PC-9 (cell line): ENCODE data around the gene DZIP3. TPM values are rescaled to one million over a fixed set of nuclear protein-coding genes. Genes with fewer than 3 reads are reported as not detected.

Experiments
- BruUV-seq: library from RNA; stranded (reverse); fragments of 400-500 nt; replicated peaks from 2 replicates; lab custom pipeline; 2021; lab: Mats Ljungman, UMichigan
- CTCF ChIA-PET: fragments of 300-600 bp; sonication (Branson Sonifier 250); formaldehyde crosslinking; loops from one replicate; lab custom pipeline; 2022; ENCODE audit warnings: antibody characterized with exemption; lab: Charles Lee
- POLR2A ChIA-PET: fragments of 300-600 bp; sonication (Branson Sonifier 250); formaldehyde crosslinking; loops from one replicate; lab custom pipeline; 2022; ENCODE audit warnings: antibody characterized with exemption; ENCODE audit not compliant: unreplicated experiment; lab: Charles Lee
- DNase-seq, 2 experiments: peaks; one replicate each; pipeline versions ENCODE4 v3.0.0 to v3.0.0-alpha.2; 2015 to 2022; ENCODE audit warnings: mixed read lengths in 1 of 2
- H2AFZ ChIP-seq: fragments of 200-600 bp; sonication (generic); 2 replicates; pipeline ENCODE4 v1.8.1; 2017; ENCODE audit warnings: antibody characterized with exemption
- H3F3A ChIP-seq: fragments of 200-600 bp; sonication (generic); 2 replicates; pipeline ENCODE4 v1.8.1; 2017; ENCODE audit warnings: antibody characterized with exemption, mild to moderate bottlenecking, low read depth; ENCODE audit not compliant: insufficient read depth
- H3K27ac ChIP-seq: fragments of 200-600 bp; sonication (generic); 2 replicates; pipeline ENCODE4 v1.6.1; 2016; ENCODE audit warnings: mixed run types
- H3K27me3 ChIP-seq: fragments of 200-600 bp; sonication (generic); 2 replicates; pipeline ENCODE4 v1.6.1; 2016; ENCODE audit warnings: low read depth, mixed run types; ENCODE audit not compliant: insufficient read depth
- H3K36me3 ChIP-seq: fragments of 200-600 bp; sonication (generic); 2 replicates; pipeline ENCODE4 v1.6.1; 2016; ENCODE audit warnings: low read depth, mixed run types
- H3K4me1 ChIP-seq: fragments of 200-600 bp; sonication (generic); replicated peaks from 2 replicates; pipeline ENCODE4 v1.6.1; 2016; ENCODE audit warnings: mixed run types; ENCODE audit not compliant: insufficient read depth
- H3K4me2 ChIP-seq: fragments of 200-600 bp; sonication (generic); 2 replicates; pipeline ENCODE4 v1.6.1; 2017; ENCODE audit warnings: mixed run types
- H3K4me3 ChIP-seq: fragments of 200-600 bp; sonication (generic); 2 replicates; pipeline ENCODE4 v1.6.1; 2016; ENCODE audit warnings: mixed run types
- H3K79me2 ChIP-seq: fragments of 200-600 bp; sonication (generic); 2 replicates; pipeline ENCODE4 v1.6.1; 2017; ENCODE audit warnings: low read depth, mixed run types
- H3K9me2 ChIP-seq: fragments of 200-600 bp; sonication (generic); 2 replicates; pipeline ENCODE4 v1.8.1; 2017; ENCODE audit warnings: mild to moderate bottlenecking; ENCODE audit not compliant: insufficient read depth
- H3K9me3 ChIP-seq: fragments of 200-600 bp; sonication (generic); 2 replicates; pipeline ENCODE4 v1.8.1; 2016; ENCODE audit warnings: low read depth; ENCODE audit not compliant: insufficient read depth
- H4K20me1 ChIP-seq: fragments of 200-600 bp; sonication (generic); 2 replicates; pipeline ENCODE4 v1.8.1; 2017; ENCODE audit not compliant: insufficient read depth
- EZH2 ChIP-seq: fragments of 200-600 bp; sonication (generic); IDR thresholded peaks from 2 replicates; pipeline ENCODE4 v1.8.0; 2017; ENCODE audit warnings: antibody characterized with exemption, low read depth
- intact Hi-C: fragments of 100-400 bp; cut with micrococcal nuclease; formaldehyde crosslinking; loops from one replicate; pipeline ENCODE4 v1.10.0; 2022; ENCODE audit not compliant: unreplicated experiment
- total RNA-seq: library from RNA; stranded (reverse); gene quantifications from 2 replicates; pipeline ENCODE4 v1.2.3, GENCODE V29; 2021
- TF ChIP-seq, protein P1 (sequence below): fragments of 200-600 bp; sonication (generic); conservative IDR thresholded peaks from 2 replicates; pipeline ENCODE4 v1.6.1; 2017; ENCODE audit warnings: mixed run types, antibody characterized with exemption, mild to moderate bottlenecking, moderate library complexity

DZIP3 gene
- total RNA-seq, 1 experiment from 2014 or later, result 14.5 TPM

DNA sequence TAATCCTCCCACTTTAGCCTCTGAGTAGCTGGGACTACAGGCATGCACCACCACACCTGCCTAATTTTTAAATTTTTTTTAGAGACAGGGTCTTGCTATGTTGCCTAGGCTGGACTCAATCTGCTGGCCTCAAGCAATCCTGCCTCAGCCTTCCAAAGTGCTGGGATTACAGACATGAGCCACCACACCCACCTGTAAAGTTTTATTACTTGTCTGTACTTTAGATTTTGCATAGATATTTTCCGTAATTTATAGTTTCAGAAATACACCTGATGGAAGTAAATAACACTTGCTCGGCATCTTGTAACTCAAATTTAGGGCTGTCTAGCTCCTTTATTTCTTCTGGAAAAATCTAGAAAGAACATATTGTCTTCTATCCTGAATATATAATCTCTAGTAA is 5.8 kb downstream of the DZIP3 start:
- peaks cover 11% of the 10 kb centered on the region for H3K4me1 ChIP-seq
- TF ChIP-seq, protein P1, sequence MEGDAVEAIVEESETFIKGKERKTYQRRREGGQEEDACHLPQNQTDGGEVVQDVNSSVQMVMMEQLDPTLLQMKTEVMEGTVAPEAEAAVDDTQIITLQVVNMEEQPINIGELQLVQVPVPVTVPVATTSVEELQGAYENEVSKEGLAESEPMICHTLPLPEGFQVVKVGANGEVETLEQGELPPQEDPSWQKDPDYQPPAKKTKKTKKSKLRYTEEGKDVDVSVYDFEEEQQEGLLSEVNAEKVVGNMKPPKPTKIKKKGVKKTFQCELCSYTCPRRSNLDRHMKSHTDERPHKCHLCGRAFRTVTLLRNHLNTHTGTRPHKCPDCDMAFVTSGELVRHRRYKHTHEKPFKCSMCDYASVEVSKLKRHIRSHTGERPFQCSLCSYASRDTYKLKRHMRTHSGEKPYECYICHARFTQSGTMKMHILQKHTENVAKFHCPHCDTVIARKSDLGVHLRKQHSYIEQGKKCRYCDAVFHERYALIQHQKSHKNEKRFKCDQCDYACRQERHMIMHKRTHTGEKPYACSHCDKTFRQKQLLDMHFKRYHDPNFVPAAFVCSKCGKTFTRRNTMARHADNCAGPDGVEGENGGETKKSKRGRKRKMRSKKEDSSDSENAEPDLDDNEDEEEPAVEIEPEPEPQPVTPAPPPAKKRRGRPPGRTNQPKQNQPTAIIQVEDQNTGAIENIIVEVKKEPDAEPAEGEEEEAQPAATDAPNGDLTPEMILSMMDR, result no peak
- TF ChIP-seq EZH2, result no peak
- intact Hi-C loops, result no loop called here
- H3K9me2 ChIP-seq, result no peaks in the 10 kb centered on the region
- no peak overlapping the region for H3K4me3 ChIP-seq
- peaks cover 13% of the 10 kb centered on the region for H3K79me2 ChIP-seq
- no TSS peak for BruUV-seq
- no peak overlapping the region for H3K27ac ChIP-seq
- H3K36me3 ChIP-seq, result no peaks in the 10 kb centered on the region
- no peak for DNase-seq
- H3K9me3 ChIP-seq, result no peaks in the 10 kb centered on the region
- no peak overlapping the region for H3K4me2 ChIP-seq
- H2AFZ ChIP-seq, result no peak overlapping the region
- POLR2A ChIA-PET, result no interaction called here
- H3K27me3 ChIP-seq, result no peaks in the 10 kb centered on the region
- CTCF ChIA-PET, result no interaction called here
- no peaks in the 10 kb centered on the region for H4K20me1 ChIP-seq
- H3F3A ChIP-seq, result peaks cover 6% of the 10 kb centered on the region

DNA sequence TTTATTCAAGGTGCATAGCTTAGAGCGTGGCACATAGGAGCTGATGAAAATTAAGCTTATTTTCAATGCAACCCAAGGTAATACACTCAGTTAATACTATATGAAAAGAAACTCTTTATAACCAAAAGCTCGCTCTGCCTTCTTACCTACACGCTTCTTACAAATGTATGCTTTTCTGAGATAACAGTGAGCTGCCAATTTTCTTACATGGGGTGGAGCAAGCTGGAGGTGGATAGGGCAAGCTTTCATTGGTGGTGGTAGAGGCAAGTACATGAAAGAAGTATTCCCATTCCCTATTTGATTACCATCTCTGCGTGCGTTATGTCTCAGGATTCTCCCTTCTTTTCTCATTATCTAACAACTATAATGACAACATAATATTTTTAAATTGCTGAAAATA is 8.9 kb downstream of the DZIP3 start:
- BruUV-seq, result no TSS peak
- POLR2A ChIA-PET, result interaction anchor here (0.6 kb wide), 1 partner anchor 39 kb away, joined by 11 read pairs; no protein-coding TSS in a partner anchor
- Histone ChIP-seq H3K27ac (no peak overlapping the region), H3K27me3 (no peaks in the 10 kb centered on the region), H3K9me2 (no peaks in the 10 kb centered on the region), H2AFZ (no peak overlapping the region), H3K79me2 (no peaks in the 10 kb centered on the region), H3K36me3 (no peaks in the 10 kb centered on the region), H3K9me3 (no peaks in the 10 kb centered on the region), H4K20me1 (no peaks in the 10 kb centered on the region), H3K4me1 (0 out of 2 replicates have a peak, but pooled peaks cover under 1% of the 10 kb centered on the region), H3F3A (no peaks in the 10 kb centered on the region), H3K4me3 (no peak overlapping the region), H3K4me2 (no peak overlapping the region)
- TF ChIP-seq, protein P1, result no peak
- TF ChIP-seq EZH2, result no peak
- no peak for DNase-seq
- intact Hi-C loops, result no loop called here
- CTCF ChIA-PET, result interaction anchor here (1.1 kb wide), 1 partner anchor 19 kb away, joined by 5 read pairs; no protein-coding TSS in a partner anchor

DNA sequence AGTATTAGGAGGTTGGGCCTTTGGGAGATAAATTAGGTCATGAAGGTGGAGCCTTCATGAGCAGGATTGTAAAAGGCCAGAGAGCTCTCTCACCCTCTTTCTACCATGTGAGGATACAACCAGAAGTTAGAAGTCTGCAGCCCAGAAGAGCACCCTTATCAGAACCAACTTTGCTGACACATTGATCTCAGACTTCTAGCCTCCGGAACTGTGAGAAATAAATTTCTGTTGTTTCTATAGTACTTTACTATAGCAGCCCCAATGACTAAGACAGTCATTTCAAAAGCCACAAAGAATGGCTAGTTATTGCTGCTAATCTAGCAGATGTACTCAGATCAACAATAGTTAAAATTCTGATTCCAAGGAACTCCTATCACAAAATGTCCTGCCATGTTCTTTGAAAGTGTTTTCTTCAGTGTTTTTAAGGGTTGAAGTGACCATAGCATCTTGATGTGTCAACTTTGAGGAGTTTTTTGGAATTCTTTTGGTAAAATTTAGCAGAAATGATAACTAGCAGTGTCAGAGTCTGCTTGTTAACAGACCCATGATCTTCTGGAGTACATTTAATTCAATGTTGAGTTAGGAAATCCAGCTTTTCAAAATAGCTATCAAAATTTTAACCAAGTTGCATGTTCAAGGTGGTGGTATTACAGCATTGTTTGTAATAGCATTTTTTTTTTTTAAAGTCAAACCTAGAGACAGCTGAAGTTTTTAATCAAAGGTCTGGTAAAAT is 10.3 kb downstream of the DZIP3 start:
- Histone ChIP-seq H3K4me1 (peaks cover 8% of the 10 kb centered on the region), H3K36me3 (no peaks in the 10 kb centered on the region), H3K4me3 (no peak overlapping the region), H3K9me3 (no peaks in the 10 kb centered on the region), H3F3A (no peaks in the 10 kb centered on the region), H3K27me3 (no peaks in the 10 kb centered on the region), H2AFZ (no peak overlapping the region), H3K4me2 (no peak overlapping the region), H3K9me2 (no peaks in the 10 kb centered on the region), H4K20me1 (no peaks in the 10 kb centered on the region), H3K79me2 (no peaks in the 10 kb centered on the region), H3K27ac (no peak overlapping the region)
- POLR2A ChIA-PET, result no interaction called here
- CTCF ChIA-PET, result no interaction called here
- no peak for TF ChIP-seq EZH2
- TF ChIP-seq, protein P1, result no peak
- no peak for DNase-seq
- intact Hi-C loops, result no loop called here
- BruUV-seq, result no TSS peak
